ENCODE results near the gene CDKAL1.

DNA sequence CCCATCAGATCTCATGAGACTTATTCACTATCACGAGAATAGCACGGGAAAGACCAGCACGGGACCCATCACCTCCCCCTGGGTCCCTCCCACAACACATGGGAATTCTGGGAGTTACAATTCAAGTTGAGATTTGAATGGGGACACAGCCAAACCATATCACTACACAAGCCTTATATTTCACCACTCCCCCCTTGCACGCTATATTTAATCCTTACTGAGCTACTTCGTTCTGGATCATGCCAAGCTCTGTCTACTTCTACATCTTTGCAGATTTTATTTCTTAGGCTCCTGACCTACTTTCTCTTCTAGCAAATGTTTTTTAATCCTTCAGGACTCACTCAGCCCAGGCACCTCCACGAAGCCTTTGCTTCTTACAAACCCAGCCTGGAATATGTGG, 606.7 kb downstream of the CDKAL1 start:
- TF ChIP-seq NFRKB (IDR thresholded peaks at IDR 0.05) (no peak), FOXA1 (IDR thresholded peaks at IDR 0.05) (no peak), L3MBTL2 (conservative IDR thresholded peaks at IDR 0.05) (no peak), FOXM1 (IDR thresholded peaks at IDR 0.05; ENCODE audit: borderline replicate concordance) (no peak), SP1 (IDR thresholded peaks at IDR 0.05) (no peak), CTBP1 (IDR thresholded peaks at IDR 0.05; ENCODE audit: borderline replicate concordance) (no peak), ARNT (IDR thresholded peaks at IDR 0.05) (no peak), HDGF (IDR thresholded peaks at IDR 0.05; ENCODE audit: borderline replicate concordance) (no peak), SUZ12 (IDR thresholded peaks at IDR 0.05) (no peak), FOXK2 (IDR thresholded peaks at IDR 0.05) (no peak), TARDBP (IDR thresholded peaks at IDR 0.05) (no peak), ZNF384 (IDR thresholded peaks at IDR 0.05) (no peak), BHLHE40 (IDR thresholded peaks at IDR 0.05; ENCODE audit: borderline replicate concordance) (no peak)
- TF ChIP-seq, protein P1, sequence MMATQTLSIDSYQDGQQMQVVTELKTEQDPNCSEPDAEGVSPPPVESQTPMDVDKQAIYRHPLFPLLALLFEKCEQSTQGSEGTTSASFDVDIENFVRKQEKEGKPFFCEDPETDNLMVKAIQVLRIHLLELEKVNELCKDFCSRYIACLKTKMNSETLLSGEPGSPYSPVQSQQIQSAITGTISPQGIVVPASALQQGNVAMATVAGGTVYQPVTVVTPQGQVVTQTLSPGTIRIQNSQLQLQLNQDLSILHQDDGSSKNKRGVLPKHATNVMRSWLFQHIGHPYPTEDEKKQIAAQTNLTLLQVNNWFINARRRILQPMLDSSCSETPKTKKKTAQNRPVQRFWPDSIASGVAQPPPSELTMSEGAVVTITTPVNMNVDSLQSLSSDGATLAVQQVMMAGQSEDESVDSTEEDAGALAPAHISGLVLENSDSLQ (IDR thresholded peaks at IDR 0.05) = no peak
